GM12878 (cell line): ENCODE results near the gene HOTAIR. TPM values are rescaled to one million over a fixed set of nuclear protein-coding genes. Genes with fewer than 3 reads are reported as not detected.

Source experiments
- ATAC-seq: fragments of 200-7000 bp; cut with Tn5 transposase; 3 replicates; pipeline ENCODE4 v1.9.1; 2020; ENCODE audit warnings: mild to moderate bottlenecking, moderate library complexity
- BruUV-seq: library from RNA; stranded (reverse); fragments of 400-500 nt; replicated peaks from 2 replicates; lab custom pipeline; 2021; lab: Mats Ljungman, UMichigan
- CTCF ChIA-PET: fragments of 300-600 bp; sonication (Branson Sonifier 250); formaldehyde crosslinking; extraction: SDS; loops from one replicate; lab custom pipeline; 2021; ENCODE audit warnings: inconsistent platforms; lab: Yijun Ruan, JAX
- POLR2A ChIA-PET: fragments of 350-600 bp; formaldehyde crosslinking; extraction: SDS; loops from one replicate; lab custom pipeline; 2021; ENCODE audit warnings: inconsistent platforms; lab: Charles Lee
- RAD21 ChIA-PET: fragments of 300-600 bp; sonication (Branson Sonifier 250); formaldehyde crosslinking; loops from one replicate; lab custom pipeline; 2023; ENCODE audit warnings: antibody characterized with exemption; ENCODE audit not compliant: unreplicated experiment; lab: Charles Lee
- SMC1A ChIA-PET: fragments of 300-600 bp; sonication (Branson Sonifier 250); formaldehyde crosslinking; loops from one replicate; lab custom pipeline; 2023; ENCODE audit not compliant: unreplicated experiment, uncharacterized antibody; lab: Charles Lee
- DNase-seq: peaks from one replicate; pipeline ENCODE4 v3.0.0-alpha.2; 2011; ENCODE audit warnings: low read depth, low spot score
- FAIRE-seq: peaks from 3 replicates; lab custom pipeline; 2011; peaks lifted over from hg19 to GRCh38; lab: Jason Lieb, UNC
- H2AFZ ChIP-seq: 2 replicates; pipeline ENCODE4 v1.6.0; 2011; ENCODE audit warnings: low read depth, low read length, control low read depth; ENCODE audit not compliant: control insufficient read depth
- H3K27ac ChIP-seq: 2 replicates; pipeline ENCODE4 v1.5.1; 2011; ENCODE audit warnings: control low read depth; ENCODE audit not compliant: control insufficient read depth, insufficient read depth
- H3K27me3 ChIP-seq, 2 experiments: replicated peaks in 1 of 2; 2 replicates each; pipeline versions ENCODE4 v1.6.0 to v1.6.1; 2011; ENCODE audit warnings: low read length in 1 of 2; ENCODE audit not compliant: control insufficient read depth in 2 of 2, insufficient read depth in 2 of 2
- H3K36me3 ChIP-seq, 2 experiments: 2 replicates each; pipeline ENCODE4 v1.5.1; 2011; ENCODE audit warnings: low read length in 1 of 2; ENCODE audit not compliant: control insufficient read depth in 2 of 2, insufficient read depth in 2 of 2
- H3K4me1 ChIP-seq: 2 replicates; pipeline ENCODE4 v1.6.1; 2011; ENCODE audit warnings: mild to moderate bottlenecking, low read length, moderate library complexity, mixed read lengths; ENCODE audit not compliant: control insufficient read depth, insufficient read depth
- H3K4me2 ChIP-seq: 2 replicates; pipeline ENCODE4 v1.6.0; 2011; ENCODE audit warnings: control low read depth; ENCODE audit not compliant: control insufficient read depth, insufficient read depth
- H3K4me3 ChIP-seq: fragments of 200-600 bp; sonication (generic); 2 replicates; pipeline ENCODE4 v1.5.1; 2016
- H3K79me2 ChIP-seq: 2 replicates; pipeline ENCODE4 v1.6.0; 2011; ENCODE audit warnings: low read length; ENCODE audit not compliant: control insufficient read depth, insufficient read depth
- H3K9ac ChIP-seq: 2 replicates; pipeline ENCODE4 v1.8.0; 2011; ENCODE audit warnings: low read length, control low read depth, mixed read lengths; ENCODE audit not compliant: control insufficient read depth, insufficient read depth
- H3K9me3 ChIP-seq: replicated peaks from 3 replicates; pipeline ENCODE4 v1.5.1; 2011; ENCODE audit warnings: mild to moderate bottlenecking, low read length; ENCODE audit not compliant: control insufficient read depth, insufficient read depth
- H4K20me1 ChIP-seq: 2 replicates; pipeline ENCODE4 v1.6.0; 2011; ENCODE audit not compliant: control insufficient read depth, insufficient read depth
- FOXM1 ChIP-seq: IDR thresholded peaks from 2 replicates; pipeline ENCODE4 v1.6.1; 2012; ENCODE audit warnings: low read depth, mild to moderate bottlenecking, inconsistent platforms, low read length, moderate library complexity
- HCFC1 ChIP-seq: fragments of 150-350 bp; IDR thresholded peaks from 2 replicates; pipeline ENCODE4 v1.6.1; 2014; ENCODE audit warnings: low read length
- IKZF1 ChIP-seq: fragments of 450-650 bp; conservative IDR thresholded peaks from 2 replicates; pipeline ENCODE4 v1.6.1; 2017; ENCODE audit warnings: antibody characterized with exemption, mild to moderate bottlenecking
- JUND ChIP-seq: IDR thresholded peaks from 2 replicates; pipeline ENCODE4 v1.6.1; 2012; ENCODE audit warnings: low read depth, mild to moderate bottlenecking, low read length, improper control_type of control experiment, moderate library complexity
- KAT2A ChIP-seq: conservative IDR thresholded peaks from 2 replicates; pipeline ENCODE4 v1.6.1; 2011; ENCODE audit warnings: low read depth, low read length; ENCODE audit not compliant: control insufficient read depth
- NR2C2 ChIP-seq: IDR thresholded peaks from 2 replicates; pipeline ENCODE4 v1.6.1; 2011; ENCODE audit warnings: borderline replicate concordance, low read depth; ENCODE audit not compliant: control insufficient read depth, insufficient read length
- SPI1 ChIP-seq: IDR thresholded peaks from 2 replicates; pipeline ENCODE4 v1.6.1; 2011; ENCODE audit warnings: low read depth, mild to moderate bottlenecking, low read length, moderate library complexity, borderline replicate concordance; ENCODE audit not compliant: insufficient read depth
- SREBF2 ChIP-seq: IDR thresholded peaks from 2 replicates; pipeline ENCODE4 v1.6.1; 2012; ENCODE audit warnings: mild to moderate bottlenecking, low read length
- SUPT20H ChIP-seq: IDR thresholded peaks from 2 replicates; pipeline ENCODE4 v1.6.1; 2011; ENCODE audit warnings: low read depth, mild to moderate bottlenecking, low read length, moderate library complexity, borderline replicate concordance; ENCODE audit not compliant: control insufficient read depth
- TARDBP ChIP-seq: IDR thresholded peaks from 2 replicates; pipeline ENCODE4 v1.6.1; 2016; ENCODE audit warnings: borderline replicate concordance
- YBX1 ChIP-seq: fragments of 450-650 bp; IDR thresholded peaks from 2 replicates; pipeline ENCODE4 v1.6.1; 2016; ENCODE audit warnings: antibody characterized with exemption
- YY1 ChIP-seq: IDR thresholded peaks from 2 replicates; pipeline ENCODE4 v1.6.1; 2011; ENCODE audit warnings: low read depth, mild to moderate bottlenecking, low read length
- ZBED1 ChIP-seq: IDR thresholded peaks from 2 replicates; pipeline ENCODE4 v1.6.1; 2016; ENCODE audit warnings: borderline replicate concordance
- ZNF217 ChIP-seq: fragments of 450-650 bp; IDR thresholded peaks from 2 replicates; pipeline ENCODE4 v1.6.1; 2017; ENCODE audit warnings: antibody characterized with exemption, mild to moderate bottlenecking
- WGBS: methylation state at CpG from one replicate; pipeline ENCODE4 v1.1.6; 2016; ENCODE audit warnings: low lambda C conversion rate; ENCODE audit not compliant: insufficient replicate concordance, insufficient coverage; ENCODE audit errors: missing lambda C conversion rate; 5-methylcytosine and 5-hydroxymethylcytosine counted together
- in situ Hi-C: fragments of 300-500 bp; cut with MboI; formaldehyde crosslinking; loops from 9 replicates; pipeline ENCODE4 v1.14.3; 2018; ENCODE audit warnings: mixed read lengths
- intact Hi-C: fragments of 100-400 bp; cut with micrococcal nuclease; formaldehyde crosslinking; loops from one replicate; pipeline ENCODE4 v1.14.2; 2022; ENCODE audit not compliant: unreplicated experiment
- polyA plus RNA-seq, 11 experiments: library from polyadenylated mRNA; depleted of rRNA in 4 of 11; unstranded in 6 of 11; stranded (reverse) in 5 of 11; fragments of >200 nt; fragmentation: Nextera tagmentation in 4 of 11; fragmentation: Illumina TruSeq in 1 of 11; extraction: Ambion mirVana in 4 of 11; extraction: Trizol in 1 of 11; gene quantifications; 1 replicate in 1 of 11; 2 replicates in 10 of 11; pipeline versions ENCODE4 v1.2.1 to v1.2.3, GENCODE V29; 2011 to 2016; ENCODE audit warnings: inconsistent platforms in 2 of 11, missing spikeins in 2 of 11, low read depth in 1 of 11
- total RNA-seq, 4 experiments: library from RNA; depleted of rRNA in 3 of 4; stranded (reverse); fragments of >200 nt in 3 of 4; fragmentation: Illumina TruSeq in 1 of 4; extraction: Trizol in 1 of 4; gene quantifications; 2 replicates each; pipeline versions ENCODE4 v1.2.1 to v1.2.3, GENCODE V29; 2013 to 2021
- TF ChIP-seq, protein P1 (sequence below): fragments of 450-650 bp; IDR thresholded peaks from 2 replicates; pipeline ENCODE4 v1.6.1; 2016; ENCODE audit warnings: mild to moderate bottlenecking, moderate library complexity, borderline replicate concordance
- TF ChIP-seq, protein P2 (sequence below): IDR thresholded peaks from 2 replicates; pipeline ENCODE4 v1.6.1; 2012; ENCODE audit warnings: low read depth, low read length, improper control_type of control experiment
- TF ChIP-seq, protein P3 (sequence below): IDR thresholded peaks from 2 replicates; pipeline ENCODE4 v1.6.1; 2012; ENCODE audit warnings: low read depth, low read length, improper control_type of control experiment
- TF ChIP-seq, protein P4 (sequence below): IDR thresholded peaks from 2 replicates; pipeline ENCODE4 v1.6.1; 2011; ENCODE audit warnings: low read depth, mild to moderate bottlenecking, low read length, moderate library complexity, borderline replicate concordance; ENCODE audit errors: extremely low read depth

HOTAIR gene
- total and polyA plus RNA-seq, 10 of the 15 experiments (the other 5 are each of a cell fraction or from before 2014, with no cell fraction given): not detected

DNA sequence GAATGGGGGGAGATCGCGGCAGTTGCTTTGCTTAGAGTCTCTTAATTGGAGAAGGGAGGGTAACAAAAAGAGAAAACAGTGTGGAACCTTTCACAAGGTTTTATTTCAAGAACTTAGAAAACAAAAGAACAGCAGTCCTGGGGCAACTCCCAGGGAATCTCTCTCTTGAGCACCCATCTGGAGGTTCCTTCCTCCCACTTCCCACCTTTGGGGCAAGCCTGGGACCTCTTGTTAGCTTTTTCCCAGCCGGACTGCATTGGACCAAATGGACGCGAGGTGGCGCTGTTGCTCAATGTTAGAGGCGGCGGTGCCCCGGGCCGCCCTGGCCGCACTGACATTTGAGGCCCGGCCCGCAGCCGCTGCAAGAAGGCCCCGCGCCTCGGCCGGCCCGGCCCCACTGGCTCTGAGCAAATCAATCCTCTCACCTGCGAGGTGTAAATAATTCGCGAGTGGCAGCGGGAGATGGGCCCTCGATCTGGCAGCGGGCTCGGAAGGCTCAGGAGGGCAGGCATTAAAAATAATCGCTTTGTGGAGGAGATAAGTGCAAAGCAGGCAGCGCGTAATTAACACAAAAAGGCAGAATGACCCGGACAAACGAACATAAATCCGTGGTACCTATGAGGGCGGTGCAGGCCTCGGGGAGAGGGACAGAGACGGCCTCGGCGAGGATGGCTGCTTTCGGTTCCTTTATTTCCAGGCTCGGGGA is 31.3 kb upstream of the HOTAIR start:
- RAD21 ChIA-PET: interaction anchor here (0.6 to 4.5 kb wide), 19 partner anchors 12 to 210 kb away, joined by 3 to 38 read pairs (median 7); partner anchors contain the start of genes HOXC5, HOXC6 and SMUG1
- H3K36me3 ChIP-seq: no peaks in the 10 kb centered on the region
- H3K27ac ChIP-seq: no peak overlapping the region
- peak overlapping the region; percentile 37 for H2AFZ ChIP-seq
- SMC1A ChIA-PET: interaction anchor here (0.6 to 3.4 kb wide), 17 partner anchors 11 to 210 kb away, joined by 3 to 37 read pairs (median 4); partner anchors contain the start of genes HOXC5 and SMUG1
- H3K4me3 ChIP-seq: peak overlapping the region; percentile 54; the same call in 1 of the 2 replicates
- peak overlapping the region; percentile 94 for H3K4me2 ChIP-seq
- CTCF ChIA-PET: interaction anchor here (0.6 to 6.1 kb wide), 24 partner anchors 10 to 386 kb away, joined by 3 to 105 read pairs (median 5); partner anchors contain the start of genes HOXC10, HOXC5, HOXC6 and SMUG1
- no peaks in the 10 kb centered on the region for H4K20me1 ChIP-seq
- H3K27me3 ChIP-seq: peaks cover 33 to 34% of the 10 kb centered on the region in 2 experiments
- in situ Hi-C loops (no loop called here), intact Hi-C loops (loop anchor here (1.0 to 10.0 kb wide), 6 partner anchors 15 to 369 kb away; no protein-coding TSS in a partner anchor)
- H3K9ac ChIP-seq: no peak overlapping the region
- POLR2A ChIA-PET: interaction anchor here (1.6 to 2.4 kb wide), 2 partner anchors 11 to 19 kb away, joined by 3 to 9 read pairs; no protein-coding TSS in a partner anchor
- ATAC-seq (peak; percentile 91), FAIRE-seq (peak; percentile 80), DNase-seq (no peak)
- BruUV-seq: no TSS peak
- H3K9me3 ChIP-seq: no peaks in the 10 kb centered on the region
- no peaks in the 10 kb centered on the region for H3K79me2 ChIP-seq
- WGBS: under 1% methylated on average over 39 of the region's 39 CpGs
- H3K4me1 ChIP-seq: peaks cover 6% of the 10 kb centered on the region
- peak; percentile 72; the same call in 1 of the 2 replicates for TF ChIP-seq SPI1
- no peak for TF ChIP-seq ZBED1
- TF ChIP-seq ZNF217: no peak
- peak; percentile 66 for TF ChIP-seq YY1
- TF ChIP-seq KAT2A: no peak
- TF ChIP-seq SUPT20H: no peak
- TF ChIP-seq FOXM1: peak; percentile 22; the same call in 1 of the 2 replicates
- TF ChIP-seq, protein P1, sequence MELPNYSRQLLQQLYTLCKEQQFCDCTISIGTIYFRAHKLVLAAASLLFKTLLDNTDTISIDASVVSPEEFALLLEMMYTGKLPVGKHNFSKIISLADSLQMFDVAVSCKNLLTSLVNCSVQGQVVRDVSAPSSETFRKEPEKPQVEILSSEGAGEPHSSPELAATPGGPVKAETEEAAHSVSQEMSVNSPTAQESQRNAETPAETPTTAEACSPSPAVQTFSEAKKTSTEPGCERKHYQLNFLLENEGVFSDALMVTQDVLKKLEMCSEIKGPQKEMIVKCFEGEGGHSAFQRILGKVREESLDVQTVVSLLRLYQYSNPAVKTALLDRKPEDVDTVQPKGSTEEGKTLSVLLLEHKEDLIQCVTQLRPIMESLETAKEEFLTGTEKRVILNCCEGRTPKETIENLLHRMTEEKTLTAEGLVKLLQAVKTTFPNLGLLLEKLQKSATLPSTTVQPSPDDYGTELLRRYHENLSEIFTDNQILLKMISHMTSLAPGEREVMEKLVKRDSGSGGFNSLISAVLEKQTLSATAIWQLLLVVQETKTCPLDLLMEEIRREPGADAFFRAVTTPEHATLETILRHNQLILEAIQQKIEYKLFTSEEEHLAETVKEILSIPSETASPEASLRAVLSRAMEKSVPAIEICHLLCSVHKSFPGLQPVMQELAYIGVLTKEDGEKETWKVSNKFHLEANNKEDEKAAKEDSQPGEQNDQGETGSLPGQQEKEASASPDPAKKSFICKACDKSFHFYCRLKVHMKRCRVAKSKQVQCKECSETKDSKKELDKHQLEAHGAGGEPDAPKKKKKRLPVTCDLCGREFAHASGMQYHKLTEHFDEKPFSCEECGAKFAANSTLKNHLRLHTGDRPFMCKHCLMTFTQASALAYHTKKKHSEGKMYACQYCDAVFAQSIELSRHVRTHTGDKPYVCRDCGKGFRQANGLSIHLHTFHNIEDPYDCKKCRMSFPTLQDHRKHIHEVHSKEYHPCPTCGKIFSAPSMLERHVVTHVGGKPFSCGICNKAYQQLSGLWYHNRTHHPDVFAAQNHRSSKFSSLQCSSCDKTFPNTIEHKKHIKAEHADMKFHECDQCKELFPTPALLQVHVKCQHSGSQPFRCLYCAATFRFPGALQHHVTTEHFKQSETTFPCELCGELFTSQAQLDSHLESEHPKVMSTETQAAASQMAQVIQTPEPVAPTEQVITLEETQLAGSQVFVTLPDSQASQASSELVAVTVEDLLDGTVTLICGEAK: no peak; the same call in 1 of the 2 replicates
- no peak for TF ChIP-seq SREBF2
- TF ChIP-seq, protein P2, sequence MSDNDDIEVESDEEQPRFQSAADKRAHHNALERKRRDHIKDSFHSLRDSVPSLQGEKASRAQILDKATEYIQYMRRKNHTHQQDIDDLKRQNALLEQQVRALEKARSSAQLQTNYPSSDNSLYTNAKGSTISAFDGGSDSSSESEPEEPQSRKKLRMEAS: no peak
- TF ChIP-seq YBX1: no peak
- TF ChIP-seq TARDBP: no peak
- TF ChIP-seq, protein P3, sequence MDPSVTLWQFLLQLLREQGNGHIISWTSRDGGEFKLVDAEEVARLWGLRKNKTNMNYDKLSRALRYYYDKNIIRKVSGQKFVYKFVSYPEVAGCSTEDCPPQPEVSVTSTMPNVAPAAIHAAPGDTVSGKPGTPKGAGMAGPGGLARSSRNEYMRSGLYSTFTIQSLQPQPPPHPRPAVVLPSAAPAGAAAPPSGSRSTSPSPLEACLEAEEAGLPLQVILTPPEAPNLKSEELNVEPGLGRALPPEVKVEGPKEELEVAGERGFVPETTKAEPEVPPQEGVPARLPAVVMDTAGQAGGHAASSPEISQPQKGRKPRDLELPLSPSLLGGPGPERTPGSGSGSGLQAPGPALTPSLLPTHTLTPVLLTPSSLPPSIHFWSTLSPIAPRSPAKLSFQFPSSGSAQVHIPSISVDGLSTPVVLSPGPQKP: no peak
- TF ChIP-seq JUND: no peak
- no peak for TF ChIP-seq HCFC1
- TF ChIP-seq, protein P4, sequence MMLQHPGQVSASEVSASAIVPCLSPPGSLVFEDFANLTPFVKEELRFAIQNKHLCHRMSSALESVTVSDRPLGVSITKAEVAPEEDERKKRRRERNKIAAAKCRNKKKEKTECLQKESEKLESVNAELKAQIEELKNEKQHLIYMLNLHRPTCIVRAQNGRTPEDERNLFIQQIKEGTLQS: no peak
- TF ChIP-seq NR2C2: no peak
- peak; percentile 51 for TF ChIP-seq IKZF1
